ENCODE results near the gene KATNB1.

KATNB1 gene

DNA sequence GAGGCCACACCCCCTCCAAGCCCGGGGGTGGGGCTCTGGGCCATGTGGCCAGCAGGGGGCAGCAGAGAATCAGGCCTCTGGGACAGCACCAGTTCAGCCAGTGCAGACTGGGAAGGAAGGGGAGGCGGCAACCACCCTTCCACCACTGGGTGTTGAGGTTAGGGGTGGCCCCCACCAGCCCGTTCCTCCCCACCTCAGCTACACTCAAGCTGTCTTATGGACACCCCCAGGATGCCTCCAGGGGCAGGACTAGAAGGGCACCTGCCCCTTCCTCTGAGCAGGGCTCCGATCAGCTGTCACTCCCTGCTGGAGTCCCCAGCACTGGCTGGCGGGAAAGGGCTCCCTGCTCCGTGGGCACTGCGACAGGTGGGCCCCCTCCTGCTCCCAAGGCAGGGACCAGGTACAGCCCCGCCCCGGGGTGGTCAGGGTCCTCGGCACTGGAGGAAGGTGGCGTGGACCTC lies 21.8 kb downstream of the KATNB1 start:
- DNase-seq = peak; percentile 84
- no peaks in the 10 kb centered on the region for H3K9me3 ChIP-seq (replicated peaks; ENCODE audit: insufficient read depth, low read length)
- H3F3A ChIP-seq (ENCODE audit: insufficient read depth, low read length) = no peaks in the 10 kb centered on the region
- H3K4me3 ChIP-seq (ENCODE audit: low read length) = no peak overlapping the region
- H3K9ac ChIP-seq (ENCODE audit: low read length) = no peak overlapping the region
- H2AFZ ChIP-seq (ENCODE audit: low read length) = no peak overlapping the region
- H4K20me1 ChIP-seq (ENCODE audit: insufficient read depth, low read length) = no peaks in the 10 kb centered on the region
- H3K36me3 ChIP-seq (replicated peaks; ENCODE audit: insufficient read depth, low read length) = no peaks in the 10 kb centered on the region
- no peak overlapping the region for H3K27ac ChIP-seq (ENCODE audit: low read length)
- no peaks in the 10 kb centered on the region for H3K27me3 ChIP-seq (replicated peaks; ENCODE audit: insufficient read depth, low read length)
- no peaks in the 10 kb centered on the region for H3K4me1 ChIP-seq (ENCODE audit: low read length)
- no peak overlapping the region for H3K4me2 ChIP-seq (ENCODE audit: low read depth, low read length)
- TF ChIP-seq, protein P1, sequence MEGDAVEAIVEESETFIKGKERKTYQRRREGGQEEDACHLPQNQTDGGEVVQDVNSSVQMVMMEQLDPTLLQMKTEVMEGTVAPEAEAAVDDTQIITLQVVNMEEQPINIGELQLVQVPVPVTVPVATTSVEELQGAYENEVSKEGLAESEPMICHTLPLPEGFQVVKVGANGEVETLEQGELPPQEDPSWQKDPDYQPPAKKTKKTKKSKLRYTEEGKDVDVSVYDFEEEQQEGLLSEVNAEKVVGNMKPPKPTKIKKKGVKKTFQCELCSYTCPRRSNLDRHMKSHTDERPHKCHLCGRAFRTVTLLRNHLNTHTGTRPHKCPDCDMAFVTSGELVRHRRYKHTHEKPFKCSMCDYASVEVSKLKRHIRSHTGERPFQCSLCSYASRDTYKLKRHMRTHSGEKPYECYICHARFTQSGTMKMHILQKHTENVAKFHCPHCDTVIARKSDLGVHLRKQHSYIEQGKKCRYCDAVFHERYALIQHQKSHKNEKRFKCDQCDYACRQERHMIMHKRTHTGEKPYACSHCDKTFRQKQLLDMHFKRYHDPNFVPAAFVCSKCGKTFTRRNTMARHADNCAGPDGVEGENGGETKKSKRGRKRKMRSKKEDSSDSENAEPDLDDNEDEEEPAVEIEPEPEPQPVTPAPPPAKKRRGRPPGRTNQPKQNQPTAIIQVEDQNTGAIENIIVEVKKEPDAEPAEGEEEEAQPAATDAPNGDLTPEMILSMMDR (IDR thresholded peaks at IDR 0.05; ENCODE audit: low read length) = peak; percentile 95
- TF ChIP-seq EZH2 (optimal IDR thresholded peaks at IDR 0.05; ENCODE audit: low read depth, low read length) (no peak), EZH2phosphoT487 (IDR thresholded peaks at IDR 0.05; ENCODE audit: low read length) (no peak)
- no peaks in the 10 kb centered on the region for H3K9me2 ChIP-seq (replicated peaks; ENCODE audit: insufficient read depth, low read length)
- H3K79me2 ChIP-seq (ENCODE audit: low read length) = no peaks in the 10 kb centered on the region

DNA sequence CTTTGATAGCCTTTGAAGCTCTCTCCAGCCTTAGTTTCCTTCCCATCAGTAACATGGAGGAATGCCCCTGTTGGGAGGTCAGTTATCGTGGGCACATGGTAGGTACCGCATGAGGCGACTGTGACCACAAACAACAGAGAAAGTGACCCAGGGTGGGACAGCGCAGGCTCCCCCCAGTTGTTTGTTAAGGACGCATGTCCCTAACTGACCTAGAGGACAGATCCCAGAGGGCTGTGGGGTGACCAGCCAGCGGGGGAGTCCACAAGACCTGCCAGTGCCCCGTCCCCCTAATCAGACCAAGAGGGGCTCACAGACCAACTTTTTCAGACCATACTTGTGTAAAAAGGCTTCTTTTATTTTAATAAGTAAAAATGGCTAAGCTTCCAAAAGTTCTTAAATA lies 22.3 kb downstream of the KATNB1 start:
- no peaks in the 10 kb centered on the region for H3K79me2 ChIP-seq (ENCODE audit: low read length)
- H3K27ac ChIP-seq (ENCODE audit: low read length) = no peak overlapping the region
- no peaks in the 10 kb centered on the region for H3F3A ChIP-seq (ENCODE audit: insufficient read depth, low read length)
- no peak overlapping the region for H3K4me3 ChIP-seq (ENCODE audit: low read length)
- no peak overlapping the region for H3K4me2 ChIP-seq (ENCODE audit: low read depth, low read length)
- H3K27me3 ChIP-seq (replicated peaks; ENCODE audit: insufficient read depth, low read length) = no peaks in the 10 kb centered on the region
- no peaks in the 10 kb centered on the region for H3K9me2 ChIP-seq (replicated peaks; ENCODE audit: insufficient read depth, low read length)
- no peaks in the 10 kb centered on the region for H3K36me3 ChIP-seq (replicated peaks; ENCODE audit: insufficient read depth, low read length)
- no peaks in the 10 kb centered on the region for H3K4me1 ChIP-seq (ENCODE audit: low read length)
- H4K20me1 ChIP-seq (ENCODE audit: insufficient read depth, low read length) = no peaks in the 10 kb centered on the region
- H3K9me3 ChIP-seq (replicated peaks; ENCODE audit: insufficient read depth, low read length) = no peaks in the 10 kb centered on the region
- no peak overlapping the region for H2AFZ ChIP-seq (ENCODE audit: low read length)
- no peak overlapping the region for H3K9ac ChIP-seq (ENCODE audit: low read length)
- TF ChIP-seq EZH2phosphoT487 (IDR thresholded peaks at IDR 0.05; ENCODE audit: low read length) = no peak
- TF ChIP-seq, protein P1 (IDR thresholded peaks at IDR 0.05; ENCODE audit: low read length) = no peak
- no peak for DNase-seq

- Histone ChIP-seq H3K79me2 (ENCODE audit: low read length) (no peaks in the 10 kb centered on the region), H3K9me3 (replicated peaks; ENCODE audit: insufficient read depth, low read length) (no peaks in the 10 kb centered on the region), H3K36me3 (replicated peaks; ENCODE audit: insufficient read depth, low read length) (no peaks in the 10 kb centered on the region), H3K27me3 (replicated peaks; ENCODE audit: insufficient read depth, low read length) (no peaks in the 10 kb centered on the region), H3K9ac (ENCODE audit: low read length) (no peak overlapping the region), H3K4me2 (ENCODE audit: low read depth, low read length) (no peak overlapping the region), H3K4me3 (ENCODE audit: low read length) (no peak overlapping the region), H3K4me1 (ENCODE audit: low read length) (no peaks in the 10 kb centered on the region), H4K20me1 (ENCODE audit: insufficient read depth, low read length) (no peaks in the 10 kb centered on the region), H3F3A (ENCODE audit: insufficient read depth, low read length) (no peaks in the 10 kb centered on the region), H3K9me2 (replicated peaks; ENCODE audit: insufficient read depth, low read length) (no peaks in the 10 kb centered on the region), H3K27ac (ENCODE audit: low read length) (no peak overlapping the region), H2AFZ (ENCODE audit: low read length) (no peak overlapping the region)
- no peak for DNase-seq
- TF ChIP-seq, protein P1 (IDR thresholded peaks at IDR 0.05; ENCODE audit: low read length) = no peak
- TF ChIP-seq EZH2 (optimal IDR thresholded peaks at IDR 0.05; ENCODE audit: low read depth, low read length) = no peak
- TF ChIP-seq EZH2phosphoT487 (IDR thresholded peaks at IDR 0.05; ENCODE audit: low read length) = no peak
Observed at GRCh38 chr16:57758331-57759117, 23.0 kb downstream of the KATNB1 start.

Measured in MM.1S (cell line).